Suprapubic skin (tissue), 4 donors: ENCODE results near the gene CEACAM18. TPM values are rescaled to one million over a fixed set of nuclear protein-coding genes. Genes with fewer than 3 reads are reported as not detected.

Source experiments
- DNase-seq, 2 donors: peaks; one replicate each; pipeline ENCODE4 v3.0.0-alpha.2; 2019; ENCODE audit warnings: low spot score in 2 of 2
- H3K27ac ChIP-seq: fragments of 200-600 bp; sonication (generic); one replicate; pipeline ENCODE4 v1.5.1; 2019
- H3K27me3 ChIP-seq: fragments of 200-600 bp; sonication (generic); one replicate; pipeline ENCODE4 v1.5.1; 2019
- H3K36me3 ChIP-seq: fragments of 200-600 bp; sonication (generic); one replicate; pipeline ENCODE4 v1.5.1; 2019
- H3K4me1 ChIP-seq: fragments of 200-600 bp; sonication (generic); one replicate; pipeline ENCODE4 v1.5.1; 2019
- H3K4me3 ChIP-seq: fragments of 200-600 bp; sonication (generic); one replicate; pipeline ENCODE4 v1.5.1; 2019; ENCODE audit warnings: mild to moderate bottlenecking
- H3K9me3 ChIP-seq: fragments of 200-600 bp; sonication (generic); one replicate; pipeline ENCODE4 v1.5.1; 2019
- CTCF ChIP-seq, 2 donors: fragments of 200-600 bp in 1 of 2; fragments of 450-650 bp in 1 of 2; sonication (generic) in 1 of 2; IDR thresholded peaks; one replicate each; pipeline ENCODE4 v1.5.1; 2016 to 2019; ENCODE audit warnings: antibody characterized with exemption in 2 of 2, mild to moderate bottlenecking in 1 of 2, moderate library complexity in 1 of 2
- EP300 ChIP-seq: sonication (generic); formaldehyde crosslinking; IDR thresholded peaks from one replicate; pipeline ENCODE4 v1.6.1; 2017; ENCODE audit warnings: antibody characterized with exemption
- POLR2A ChIP-seq, 2 donors: fragments of 450-650 bp; IDR thresholded peaks; one replicate each; pipeline ENCODE4 v1.6.1; 2017; ENCODE audit warnings: antibody characterized with exemption in 2 of 2, mild to moderate bottlenecking in 2 of 2, moderate library complexity in 2 of 2
- POLR2AphosphoS5 ChIP-seq, 3 donors: sonication (generic); formaldehyde crosslinking; IDR thresholded peaks; one replicate each; pipeline ENCODE4 v1.6.1; 2017; ENCODE audit warnings: antibody characterized with exemption in 3 of 3
- WGBS: methylation state at CpG from one replicate; pipeline ENCODE4 v1.1.5; 2018; 5-methylcytosine and 5-hydroxymethylcytosine counted together
- total RNA-seq, 4 donors: library from RNA; depleted of rRNA; stranded (reverse); fragments of >200 nt; gene quantifications; one replicate each; pipeline ENCODE4 v1.1.0, GENCODE V29; 2016

The CEACAM18 gene
- total RNA-seq, 4 donors from 2014 or later = not detected

GRCh38 chr19:51521781-51522180 is 43.4 kb downstream of the CEACAM18 start:
- Histone ChIP-seq H3K9me3 (peaks cover 8% of the 10 kb centered on the region), H3K36me3 (no peaks in the 10 kb centered on the region), H3K27ac (no peak overlapping the region), H3K27me3 (peaks cover 4% of the 10 kb centered on the region), H3K4me3 (no peak overlapping the region), H3K4me1 (no peaks in the 10 kb centered on the region)
- WGBS = 55% methylated on average over 2 of the region's 2 CpGs
- TF ChIP-seq POLR2A (IDR thresholded peaks at IDR 0.05) (no peak), EP300 (no peak)
- no peak for DNase-seq

GRCh38 chr19:51524666-51525264 is 46.4 kb downstream of the CEACAM18 start:
- Histone ChIP-seq H3K4me1 (no peaks in the 10 kb centered on the region), H3K9me3 (no peaks in the 10 kb centered on the region), H3K4me3 (no peak overlapping the region), H3K36me3 (no peaks in the 10 kb centered on the region), H3K27ac (no peak overlapping the region), H3K27me3 (peaks cover 9% of the 10 kb centered on the region)
- DNase-seq = no peak
- TF ChIP-seq EP300 = no peak
- no peak for TF ChIP-seq POLR2A (IDR thresholded peaks at IDR 0.05)
- no peak for TF ChIP-seq POLR2AphosphoS5 (IDR thresholded peaks at IDR 0.05)
- TF ChIP-seq CTCF (IDR thresholded peaks at IDR 0.05) = no peak
- 65% methylated on average over 7 of the region's 8 CpGs for WGBS

GRCh38 chr19:51525651-51526050 is 47.3 kb downstream of the CEACAM18 start:
- peaks cover 9% of the 10 kb centered on the region for H3K27me3 ChIP-seq
- H3K9me3 ChIP-seq = no peaks in the 10 kb centered on the region
- WGBS = 13% methylated on average over 1 of the region's 4 CpGs
- no peaks in the 10 kb centered on the region for H3K36me3 ChIP-seq
- no peak overlapping the region for H3K4me3 ChIP-seq
- no peak overlapping the region for H3K27ac ChIP-seq
- DNase-seq = no peak
- H3K4me1 ChIP-seq = no peaks in the 10 kb centered on the region
- TF ChIP-seq CTCF (IDR thresholded peaks at IDR 0.05) (no peak), POLR2AphosphoS5 (IDR thresholded peaks at IDR 0.05) (no peak)

- Histone ChIP-seq H3K27me3 (peaks cover 21% of the 10 kb centered on the region), H3K36me3 (no peaks in the 10 kb centered on the region), H3K27ac (no peak overlapping the region), H3K4me1 (no peaks in the 10 kb centered on the region), H3K4me3 (no peak overlapping the region), H3K9me3 (no peaks in the 10 kb centered on the region)
- TF ChIP-seq POLR2AphosphoS5 (IDR thresholded peaks at IDR 0.05) (no peak), CTCF (IDR thresholded peaks at IDR 0.05) (no peak)
- no peak for DNase-seq
- no CpG with 5 or more reads among the region's 2 CpGs for WGBS
Observed at GRCh38 chr19:51529301-51529700, 51.0 kb downstream of the CEACAM18 start.

GRCh38 chr19:51530616-51531015 is 52.3 kb downstream of the CEACAM18 start:
- WGBS = 90% methylated on average over 6 of the region's 8 CpGs
- no peaks in the 10 kb centered on the region for H3K4me1 ChIP-seq
- no peak for TF ChIP-seq POLR2A (IDR thresholded peaks at IDR 0.05)
- no peak for TF ChIP-seq EP300
- TF ChIP-seq CTCF (IDR thresholded peaks at IDR 0.05) = no peak
- no peak for TF ChIP-seq POLR2AphosphoS5 (IDR thresholded peaks at IDR 0.05)
- H3K36me3 ChIP-seq = no peaks in the 10 kb centered on the region
- H3K27me3 ChIP-seq = peaks cover 20% of the 10 kb centered on the region
- H3K4me3 ChIP-seq = no peak overlapping the region
- no peak for DNase-seq
- no peak overlapping the region for H3K27ac ChIP-seq
- H3K9me3 ChIP-seq = no peaks in the 10 kb centered on the region
